Measurements from ENCODE around the gene CYP4Z1. TPM values are rescaled to one million over a fixed set of nuclear protein-coding genes. Genes with fewer than 3 reads are reported as not detected.

CYP4Z1 gene
- polyA plus RNA-seq, 1 of the 3 experiments (the other 2 are of a cell fraction) = not detected

DNA sequence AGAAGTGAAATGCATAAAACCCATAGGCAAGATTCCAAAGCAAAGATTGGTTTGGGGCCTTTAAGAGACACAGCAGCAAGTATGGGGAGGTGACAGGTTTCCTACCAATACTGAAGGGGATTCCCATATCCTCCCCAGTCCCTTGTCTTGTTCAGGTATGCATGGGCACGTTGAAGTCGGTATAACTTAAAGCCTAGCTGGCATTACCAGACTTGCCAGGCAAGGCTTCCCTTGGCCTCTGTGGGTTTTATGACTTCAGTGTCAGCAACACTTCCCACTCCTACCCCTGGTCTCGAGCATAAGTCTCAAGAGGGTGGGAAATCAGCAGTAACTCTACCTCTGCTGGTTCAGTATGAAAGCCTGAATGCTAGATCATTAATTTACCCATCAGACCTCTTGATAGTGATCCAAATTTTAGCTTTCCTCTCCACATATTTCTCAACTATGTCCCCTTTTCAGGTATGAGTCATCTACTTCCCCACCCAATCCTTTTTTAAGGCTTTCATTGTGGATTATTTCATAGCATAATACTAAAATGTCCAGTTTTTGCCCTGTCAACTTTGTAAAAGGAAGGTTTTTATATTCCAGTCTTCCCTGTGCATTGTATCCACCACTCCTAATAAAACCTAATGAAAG lies 36.7 kb upstream of the CYP4Z1 start:
- Histone ChIP-seq H3K4me2 (no peak overlapping the region), H4K20me1 (ENCODE audit: insufficient read depth) (no peaks in the 10 kb centered on the region), H3K4me3 (ENCODE audit: low read depth in 2 of 2, low read length in 1 of 2) (no peak overlapping the region), H3K79me2 (ENCODE audit: insufficient read depth) (no peaks in the 10 kb centered on the region), H3K9ac (no peak overlapping the region), H2AFZ (ENCODE audit: low read depth) (no peak overlapping the region), H3K36me3 (replicated peaks in 1 of 2; ENCODE audit: control insufficient read depth in 1 of 2, insufficient read depth in 2 of 2, low read length in 1 of 2) (no peaks in the 10 kb centered on the region), H3K27me3 (ENCODE audit: insufficient read depth) (peaks cover 7% of the 10 kb centered on the region; the same call in 1 of the 2 replicates), H3K27ac (ENCODE audit: low read depth in 2 of 2, low read length in 1 of 2) (no peak overlapping the region), H3K4me1 (ENCODE audit: control insufficient read depth in 1 of 2, insufficient read depth in 2 of 2, low read depth in 1 of 2, low read length in 1 of 2) (no peaks in the 10 kb centered on the region), H3F3A (replicated peaks; ENCODE audit: insufficient read depth) (peaks cover 5% of the 10 kb centered on the region), H3K9me2 (no peaks in the 10 kb centered on the region), H3K9me3 (no peaks in the 10 kb centered on the region)
- WGBS (ENCODE audit: low lambda C conversion rate) = 11% methylated on average over 2 of the region's 3 CpGs
- TF ChIP-seq, protein P1, sequence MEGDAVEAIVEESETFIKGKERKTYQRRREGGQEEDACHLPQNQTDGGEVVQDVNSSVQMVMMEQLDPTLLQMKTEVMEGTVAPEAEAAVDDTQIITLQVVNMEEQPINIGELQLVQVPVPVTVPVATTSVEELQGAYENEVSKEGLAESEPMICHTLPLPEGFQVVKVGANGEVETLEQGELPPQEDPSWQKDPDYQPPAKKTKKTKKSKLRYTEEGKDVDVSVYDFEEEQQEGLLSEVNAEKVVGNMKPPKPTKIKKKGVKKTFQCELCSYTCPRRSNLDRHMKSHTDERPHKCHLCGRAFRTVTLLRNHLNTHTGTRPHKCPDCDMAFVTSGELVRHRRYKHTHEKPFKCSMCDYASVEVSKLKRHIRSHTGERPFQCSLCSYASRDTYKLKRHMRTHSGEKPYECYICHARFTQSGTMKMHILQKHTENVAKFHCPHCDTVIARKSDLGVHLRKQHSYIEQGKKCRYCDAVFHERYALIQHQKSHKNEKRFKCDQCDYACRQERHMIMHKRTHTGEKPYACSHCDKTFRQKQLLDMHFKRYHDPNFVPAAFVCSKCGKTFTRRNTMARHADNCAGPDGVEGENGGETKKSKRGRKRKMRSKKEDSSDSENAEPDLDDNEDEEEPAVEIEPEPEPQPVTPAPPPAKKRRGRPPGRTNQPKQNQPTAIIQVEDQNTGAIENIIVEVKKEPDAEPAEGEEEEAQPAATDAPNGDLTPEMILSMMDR (IDR thresholded peaks at IDR 0.05) = no peak
- TF ChIP-seq ELF1 (IDR thresholded peaks at IDR 0.05) (no peak), MXI1 (IDR thresholded peaks at IDR 0.05; ENCODE audit: low read depth, low read length) (no peak), CHD2 (IDR thresholded peaks at IDR 0.05; ENCODE audit: low read length, partially characterized antibody) (no peak), MEF2A (IDR thresholded peaks at IDR 0.05; ENCODE audit: borderline replicate concordance, low read depth) (no peak), FOXJ3 (CRISPR knock-in tag; IDR thresholded peaks at IDR 0.05) (no peak), RXRA (IDR thresholded peaks at IDR 0.05; ENCODE audit: borderline replicate concordance, low read depth) (no peak), NFIC (IDR thresholded peaks at IDR 0.05; ENCODE audit: borderline replicate concordance) (no peak), GABPA (IDR thresholded peaks at IDR 0.05; ENCODE audit: low read depth) (no peak), TEAD4 (IDR thresholded peaks at IDR 0.05; ENCODE audit: borderline replicate concordance, insufficient read depth) (no peak), NRF1 (IDR thresholded peaks at IDR 0.05; ENCODE audit: low read depth, low read length) (no peak), GATA2 (CRISPR knock-in tag; IDR thresholded peaks at IDR 0.05) (no peak), FOXM1 (IDR thresholded peaks at IDR 0.05; ENCODE audit: low read depth) (no peak)
- TF ChIP-seq, protein P2, sequence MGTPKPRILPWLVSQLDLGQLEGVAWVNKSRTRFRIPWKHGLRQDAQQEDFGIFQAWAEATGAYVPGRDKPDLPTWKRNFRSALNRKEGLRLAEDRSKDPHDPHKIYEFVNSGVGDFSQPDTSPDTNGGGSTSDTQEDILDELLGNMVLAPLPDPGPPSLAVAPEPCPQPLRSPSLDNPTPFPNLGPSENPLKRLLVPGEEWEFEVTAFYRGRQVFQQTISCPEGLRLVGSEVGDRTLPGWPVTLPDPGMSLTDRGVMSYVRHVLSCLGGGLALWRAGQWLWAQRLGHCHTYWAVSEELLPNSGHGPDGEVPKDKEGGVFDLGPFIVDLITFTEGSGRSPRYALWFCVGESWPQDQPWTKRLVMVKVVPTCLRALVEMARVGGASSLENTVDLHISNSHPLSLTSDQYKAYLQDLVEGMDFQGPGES (IDR thresholded peaks at IDR 0.05; ENCODE audit: low read depth, low read length) = no peak
- TF ChIP-seq, protein P3, sequence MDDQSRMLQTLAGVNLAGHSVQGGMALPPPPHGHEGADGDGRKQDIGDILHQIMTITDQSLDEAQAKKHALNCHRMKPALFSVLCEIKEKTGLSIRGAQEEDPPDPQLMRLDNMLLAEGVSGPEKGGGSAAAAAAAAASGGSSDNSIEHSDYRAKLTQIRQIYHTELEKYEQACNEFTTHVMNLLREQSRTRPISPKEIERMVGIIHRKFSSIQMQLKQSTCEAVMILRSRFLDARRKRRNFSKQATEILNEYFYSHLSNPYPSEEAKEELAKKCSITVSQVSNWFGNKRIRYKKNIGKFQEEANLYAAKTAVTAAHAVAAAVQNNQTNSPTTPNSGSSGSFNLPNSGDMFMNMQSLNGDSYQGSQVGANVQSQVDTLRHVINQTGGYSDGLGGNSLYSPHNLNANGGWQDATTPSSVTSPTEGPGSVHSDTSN (IDR thresholded peaks at IDR 0.05) = no peak
- DNase-seq = no peak
- ChIA-PET POLR2A (no interaction called here), CTCF (no interaction called here)
